Keratinocyte (primary cell): ENCODE measurements around the gene NAA30.

ENCODE experiments used
- EZH2 ChIP-seq: IDR thresholded peaks from one replicate; pipeline ENCODE4 v1.6.1; 2012; ENCODE audit warnings: inconsistent platforms, mild to moderate bottlenecking, low read length, moderate library complexity
- TF ChIP-seq, protein P1 (sequence below), 3 experiments: IDR thresholded peaks in 1 of 3; conservative IDR thresholded peaks in 1 of 3; optimal IDR thresholded peaks in 1 of 3; 2 replicates in 2 of 3; 3 replicates in 1 of 3; pipeline versions ENCODE3 to v1.5.1; 2011; ENCODE audit warnings: low read length in 3 of 3, mild to moderate bottlenecking in 3 of 3, moderate library complexity in 2 of 3, control low read depth in 1 of 3, inconsistent platforms in 1 of 3; ENCODE audit not compliant: insufficient read depth in 2 of 3; ENCODE audit errors: extremely low read depth in 1 of 3

DNA sequence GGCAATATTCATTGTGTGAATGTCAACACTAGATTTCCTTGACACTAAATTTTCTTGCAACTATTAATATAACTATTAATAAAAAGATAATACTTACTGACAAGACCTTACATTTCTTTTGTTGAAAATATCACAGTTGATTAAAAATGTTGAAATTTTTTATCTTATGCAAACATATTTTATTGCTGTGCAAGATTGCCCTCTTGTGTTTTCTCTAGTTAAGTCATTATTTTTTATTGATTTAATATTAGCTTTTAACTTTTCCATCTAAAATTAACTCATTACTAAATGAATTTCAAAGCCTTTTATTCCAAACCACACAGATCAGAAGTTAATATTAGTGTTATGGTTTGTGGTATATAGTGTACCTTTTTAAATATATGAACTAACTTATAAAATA lies 11.7 kb upstream of the NAA30 start:
- TF ChIP-seq, protein P1, sequence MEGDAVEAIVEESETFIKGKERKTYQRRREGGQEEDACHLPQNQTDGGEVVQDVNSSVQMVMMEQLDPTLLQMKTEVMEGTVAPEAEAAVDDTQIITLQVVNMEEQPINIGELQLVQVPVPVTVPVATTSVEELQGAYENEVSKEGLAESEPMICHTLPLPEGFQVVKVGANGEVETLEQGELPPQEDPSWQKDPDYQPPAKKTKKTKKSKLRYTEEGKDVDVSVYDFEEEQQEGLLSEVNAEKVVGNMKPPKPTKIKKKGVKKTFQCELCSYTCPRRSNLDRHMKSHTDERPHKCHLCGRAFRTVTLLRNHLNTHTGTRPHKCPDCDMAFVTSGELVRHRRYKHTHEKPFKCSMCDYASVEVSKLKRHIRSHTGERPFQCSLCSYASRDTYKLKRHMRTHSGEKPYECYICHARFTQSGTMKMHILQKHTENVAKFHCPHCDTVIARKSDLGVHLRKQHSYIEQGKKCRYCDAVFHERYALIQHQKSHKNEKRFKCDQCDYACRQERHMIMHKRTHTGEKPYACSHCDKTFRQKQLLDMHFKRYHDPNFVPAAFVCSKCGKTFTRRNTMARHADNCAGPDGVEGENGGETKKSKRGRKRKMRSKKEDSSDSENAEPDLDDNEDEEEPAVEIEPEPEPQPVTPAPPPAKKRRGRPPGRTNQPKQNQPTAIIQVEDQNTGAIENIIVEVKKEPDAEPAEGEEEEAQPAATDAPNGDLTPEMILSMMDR (optimal IDR thresholded peaks at IDR 0.05 in 1 of 3, IDR thresholded peaks at IDR 0.05 in 1 of 3, conservative IDR thresholded peaks at IDR 0.05 in 1 of 3; ENCODE audit: extremely low read depth in 1 of 3, insufficient read depth in 2 of 3, low read length in 3 of 3): no peak
- TF ChIP-seq EZH2: no peak
